Muscle of back (tissue), 13 donors: ENCODE measurements around the gene ARF1. TPM values are rescaled to one million over a fixed set of nuclear protein-coding genes. Genes with fewer than 3 reads are reported as not detected.

Experiments used
- DNase-seq, 3 donors: peaks; one replicate each; pipeline versions ENCODE4 v3.0.0 to v3.0.0-alpha.2; 2013
- long read RNA-seq, 9 donors: transcript quantifications; one replicate each; lab custom pipeline, GENCODE V29; 2026
- polyA plus RNA-seq, 10 donors: library from polyadenylated mRNA; unstranded; fragments of 120-200 nt; gene quantifications; one replicate each; pipeline ENCODE4 v1.2.1, GENCODE V29; 2013; ENCODE audit not compliant: insufficient read length in 10 of 10

The ARF1 gene
- 100 to 1,000 TPM; 217 to 314 (median 245) TPM for polyA plus RNA-seq
- long read RNA-seq, donor 1, transcript ARF1-213 (5 exons, 1,972 nt): minor isoform, 7 of 136 reads
- long read RNA-seq, donor 1, transcript ARF1-201 (5 exons, 1,888 nt): major isoform, 110 of 136 reads
- long read RNA-seq, donor 1, partial matches to known transcripts: 19 of 136 reads
- long read RNA-seq, donor 1, other reads (novel, unspliced or antisense): 0 of 136 reads
- long read RNA-seq, donor 2, transcript ARF1-201 (5 exons, 1,888 nt): major isoform, 73 of 89 reads
- long read RNA-seq, donor 2, partial matches to known transcripts: 13 of 89 reads
- long read RNA-seq, donor 2, other reads (novel, unspliced or antisense): 0 of 89 reads
- long read RNA-seq, donor 3: 0 reads
- long read RNA-seq, donor 4, transcript ARF1-201 (5 exons, 1,888 nt): major isoform, 76 of 87 reads
- long read RNA-seq, donor 4, partial matches to known transcripts: 6 of 87 reads
- long read RNA-seq, donor 4, other reads (novel, unspliced or antisense): 0 of 87 reads
- long read RNA-seq, donor 5, transcript ARF1-201 (5 exons, 1,888 nt): major isoform, 136 of 186 reads
- long read RNA-seq, donor 5, transcript ARF1-213 (5 exons, 1,972 nt): minor isoform, 7 of 186 reads
- long read RNA-seq, donor 5, partial matches to known transcripts: 40 of 186 reads
- long read RNA-seq, donor 5, other reads (novel, unspliced or antisense): 0 of 186 reads
- long read RNA-seq, donor 6, transcript ARF1-213 (5 exons, 1,972 nt): minor isoform, 10 of 160 reads
- long read RNA-seq, donor 6, transcript ARF1-201 (5 exons, 1,888 nt): major isoform, 128 of 160 reads
- long read RNA-seq, donor 6, partial matches to known transcripts: 21 of 160 reads
- long read RNA-seq, donor 6, other reads (novel, unspliced or antisense): 0 of 160 reads
- long read RNA-seq, donor 7, transcript ARF1-213 (5 exons, 1,972 nt): minor isoform, 7 of 130 reads
- long read RNA-seq, donor 7, transcript ARF1-201 (5 exons, 1,888 nt): major isoform, 90 of 130 reads
- long read RNA-seq, donor 7, partial matches to known transcripts: 33 of 130 reads
- long read RNA-seq, donor 7, other reads (novel, unspliced or antisense): 0 of 130 reads
- long read RNA-seq, donor 8, transcript ARF1-201 (5 exons, 1,888 nt): major isoform, 78 of 156 reads
- long read RNA-seq, donor 8, partial matches to known transcripts: 75 of 156 reads
- long read RNA-seq, donor 8, other reads (novel, unspliced or antisense): 0 of 156 reads
- long read RNA-seq, donor 9, transcript ARF1-201 (5 exons, 1,888 nt): major isoform, 13 of 13 reads
- long read RNA-seq, donor 9, partial matches to known transcripts: 0 of 13 reads
- long read RNA-seq, donor 9, other reads (novel, unspliced or antisense): 0 of 13 reads

- DNase-seq: peak; percentile 95 to 99 (median 98)
Observed at GRCh38 chr1:228082214-228082917, at the start of gene ARF1. Gene ARF1, plus strand, starts transcription at chr1:228082708. Its CDS starts 14,407 bp downstream, at chr1:228097115.

GRCh38 chr1:228033376-228033775 lies 49.1 kb upstream of the ARF1 start:
- no peak for DNase-seq

- no peak for DNase-seq
Observed at GRCh38 chr1:228034954-228035837, 47.3 kb upstream of the ARF1 start.

GRCh38 chr1:228035844-228036243 lies 46.7 kb upstream of the ARF1 start:
- no peak for DNase-seq

- no peak for DNase-seq
Observed at GRCh38 chr1:228036701-228037231, 45.7 kb upstream of the ARF1 start.

- DNase-seq: peak in 2 of 3 donors; percentile 21 to 33
Observed at GRCh38 chr1:228037401-228038386, 44.8 kb upstream of the ARF1 start.

GRCh38 chr1:228038387-228039005 lies 44.0 kb upstream of the ARF1 start:
- no peak for DNase-seq

- DNase-seq: no peak
Observed at GRCh38 chr1:228039006-228039903, 43.3 kb upstream of the ARF1 start.

GRCh38 chr1:228039986-228040385 lies 42.5 kb upstream of the ARF1 start:
- DNase-seq: no peak

GRCh38 chr1:228041316-228041715 lies 41.2 kb upstream of the ARF1 start:
- DNase-seq: no peak

- DNase-seq: no peak
Observed at GRCh38 chr1:228042508-228042907, 40.0 kb upstream of the ARF1 start.

GRCh38 chr1:228043281-228043848 lies 39.1 kb upstream of the ARF1 start:
- DNase-seq: no peak

- DNase-seq: no peak
Observed at GRCh38 chr1:228044961-228045360, 37.5 kb upstream of the ARF1 start.

- no peak for DNase-seq
Observed at GRCh38 chr1:228045405-228045804, 37.1 kb upstream of the ARF1 start.

- DNase-seq: no peak
Observed at GRCh38 chr1:228045871-228046270, 36.6 kb upstream of the ARF1 start.

- no peak for DNase-seq
Observed at GRCh38 chr1:228046421-228047182, 35.9 kb upstream of the ARF1 start.
